Measurements from ENCODE around the gene IAH1. TPM values are rescaled to one million over a fixed set of nuclear protein-coding genes. Genes with fewer than 3 reads are reported as not detected.

Gene IAH1
- total and polyA plus RNA-seq, 10 of the 15 experiments (the other 5 are each of a cell fraction or from before 2014, with no cell fraction given): 57.4 to 125 (median 75.8) TPM

DNA sequence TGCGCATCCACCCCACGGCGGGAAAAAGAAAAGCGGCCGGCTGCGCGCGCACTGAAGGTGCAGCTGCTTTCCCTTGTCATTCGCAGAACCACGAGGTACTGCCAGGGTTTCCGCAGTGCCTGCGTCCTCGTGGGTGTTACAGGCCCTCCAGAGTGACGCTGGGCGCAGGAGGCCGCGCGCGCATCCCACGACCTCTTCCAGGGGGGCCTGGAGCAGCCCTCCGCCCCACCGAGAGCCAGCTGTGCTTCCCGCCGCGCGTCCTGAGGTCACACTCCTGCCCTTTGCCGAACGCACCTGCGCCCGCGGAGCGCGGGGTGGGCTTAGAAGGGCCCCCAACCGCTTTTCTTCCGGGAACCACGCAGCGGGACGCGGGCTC, 378 bp upstream of the IAH1 start (continued):
- TF ChIP-seq, protein P1, sequence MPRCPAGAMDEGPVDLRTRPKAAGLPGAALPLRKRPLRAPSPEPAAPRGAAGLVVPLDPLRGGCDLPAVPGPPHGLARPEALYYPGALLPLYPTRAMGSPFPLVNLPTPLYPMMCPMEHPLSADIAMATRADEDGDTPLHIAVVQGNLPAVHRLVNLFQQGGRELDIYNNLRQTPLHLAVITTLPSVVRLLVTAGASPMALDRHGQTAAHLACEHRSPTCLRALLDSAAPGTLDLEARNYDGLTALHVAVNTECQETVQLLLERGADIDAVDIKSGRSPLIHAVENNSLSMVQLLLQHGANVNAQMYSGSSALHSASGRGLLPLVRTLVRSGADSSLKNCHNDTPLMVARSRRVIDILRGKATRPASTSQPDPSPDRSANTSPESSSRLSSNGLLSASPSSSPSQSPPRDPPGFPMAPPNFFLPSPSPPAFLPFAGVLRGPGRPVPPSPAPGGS (IDR thresholded peaks at IDR 0.05; ENCODE audit: borderline replicate concordance, insufficient read depth, low read depth, low read length, poor library complexity, severe bottlenecking): no peak
- TF ChIP-seq MEF2A (IDR thresholded peaks at IDR 0.05; ENCODE audit: insufficient read depth, low read depth, low read length) (no peak), WRNIP1 (IDR thresholded peaks at IDR 0.05; ENCODE audit: borderline replicate concordance, low read depth, low read length) (no peak), SMC3 (IDR thresholded peaks at IDR 0.05; ENCODE audit: borderline replicate concordance, low read length) (no peak), EGR1 (IDR thresholded peaks at IDR 0.05; ENCODE audit: borderline replicate concordance in 1 of 2, low read depth in 2 of 2, low read length in 2 of 2) (peak in 1 of 2 experiments; percentile 30; a peak in 1 of 3 replicates), SREBF1 (IDR thresholded peaks at IDR 0.05; ENCODE audit: low read length) (no peak), PAX5 (IDR thresholded peaks at IDR 0.05; ENCODE audit: borderline replicate concordance, low read depth, low read length) (0 out of 2 replicates have a peak, but pooled peaks have one; percentile 8), RUNX3 (IDR thresholded peaks at IDR 0.05; ENCODE audit: low read length) (0 out of 2 replicates have a peak, but pooled peaks have one; percentile 8)
- TF ChIP-seq, protein P2, sequence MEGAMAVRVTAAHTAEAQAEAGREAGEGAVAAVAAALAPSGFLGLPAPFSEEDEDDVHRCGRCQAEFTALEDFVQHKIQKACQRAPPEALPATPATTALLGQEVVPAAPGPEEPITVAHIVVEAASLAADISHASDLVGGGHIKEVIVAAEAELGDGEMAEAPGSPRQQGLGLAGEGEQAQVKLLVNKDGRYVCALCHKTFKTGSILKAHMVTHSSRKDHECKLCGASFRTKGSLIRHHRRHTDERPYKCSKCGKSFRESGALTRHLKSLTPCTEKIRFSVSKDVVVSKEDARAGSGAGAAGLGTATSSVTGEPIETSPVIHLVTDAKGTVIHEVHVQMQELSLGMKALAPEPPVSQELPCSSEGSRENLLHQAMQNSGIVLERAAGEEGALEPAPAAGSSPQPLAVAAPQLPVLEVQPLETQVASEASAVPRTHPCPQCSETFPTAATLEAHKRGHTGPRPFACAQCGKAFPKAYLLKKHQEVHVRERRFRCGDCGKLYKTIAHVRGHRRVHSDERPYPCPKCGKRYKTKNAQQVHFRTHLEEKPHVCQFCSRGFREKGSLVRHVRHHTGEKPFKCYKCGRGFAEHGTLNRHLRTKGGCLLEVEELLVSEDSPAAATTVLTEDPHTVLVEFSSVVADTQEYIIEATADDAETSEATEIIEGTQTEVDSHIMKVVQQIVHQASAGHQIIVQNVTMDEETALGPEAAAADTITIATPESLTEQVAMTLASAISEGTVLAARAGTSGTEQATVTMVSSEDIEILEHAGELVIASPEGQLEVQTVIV (IDR thresholded peaks at IDR 0.05; ENCODE audit: borderline replicate concordance, partially characterized antibody): no peak
- TF ChIP-seq, protein P3, sequence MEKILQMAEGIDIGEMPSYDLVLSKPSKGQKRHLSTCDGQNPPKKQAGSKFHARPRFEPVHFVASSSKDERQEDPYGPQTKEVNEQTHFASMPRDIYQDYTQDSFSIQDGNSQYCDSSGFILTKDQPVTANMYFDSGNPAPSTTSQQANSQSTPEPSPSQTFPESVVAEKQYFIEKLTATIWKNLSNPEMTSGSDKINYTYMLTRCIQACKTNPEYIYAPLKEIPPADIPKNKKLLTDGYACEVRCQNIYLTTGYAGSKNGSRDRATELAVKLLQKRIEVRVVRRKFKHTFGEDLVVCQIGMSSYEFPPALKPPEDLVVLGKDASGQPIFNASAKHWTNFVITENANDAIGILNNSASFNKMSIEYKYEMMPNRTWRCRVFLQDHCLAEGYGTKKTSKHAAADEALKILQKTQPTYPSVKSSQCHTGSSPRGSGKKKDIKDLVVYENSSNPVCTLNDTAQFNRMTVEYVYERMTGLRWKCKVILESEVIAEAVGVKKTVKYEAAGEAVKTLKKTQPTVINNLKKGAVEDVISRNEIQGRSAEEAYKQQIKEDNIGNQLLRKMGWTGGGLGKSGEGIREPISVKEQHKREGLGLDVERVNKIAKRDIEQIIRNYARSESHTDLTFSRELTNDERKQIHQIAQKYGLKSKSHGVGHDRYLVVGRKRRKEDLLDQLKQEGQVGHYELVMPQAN (conservative IDR thresholded peaks at IDR 0.05): peak; percentile 72; the same call in 1 of the 2 replicates

Data from GM12878 (cell line).